ENCODE measurements around the gene BBOX1.

DNA sequence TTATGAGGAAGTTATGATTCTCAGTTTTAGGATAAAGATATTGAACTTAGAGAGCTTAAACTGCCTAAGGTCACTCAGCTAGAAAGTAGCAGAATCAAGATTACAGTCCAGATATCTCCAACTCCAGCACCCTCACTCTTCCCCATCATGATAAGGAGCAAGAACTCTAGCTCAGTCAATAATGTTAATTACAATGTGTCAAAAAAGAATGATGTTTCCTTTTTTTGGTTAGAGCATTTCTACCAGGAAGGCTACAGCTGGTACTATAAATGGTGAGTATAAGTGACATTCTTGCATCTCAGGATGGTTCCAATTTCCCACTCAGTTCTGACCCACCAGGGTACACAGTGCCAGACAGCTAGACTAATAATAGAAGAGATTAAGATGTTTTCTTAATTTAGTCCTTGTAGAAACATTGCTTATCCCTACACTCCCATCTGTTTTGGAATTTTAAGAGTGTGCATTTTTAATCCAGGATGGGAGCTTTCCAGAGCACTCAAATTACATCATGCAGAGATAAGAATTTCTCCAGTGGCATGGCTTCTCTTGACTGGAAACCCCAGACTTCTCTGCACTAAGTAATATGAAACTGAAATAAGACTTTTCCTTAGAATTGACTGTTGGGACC, 21.6 kb upstream of the BBOX1 start:
- TF ChIP-seq EGR1 (IDR thresholded peaks at IDR 0.05) (no peak), TAF1 (IDR thresholded peaks at IDR 0.05; ENCODE audit: low read depth) (no peak), YY1 (IDR thresholded peaks at IDR 0.05; ENCODE audit: low read depth) (no peak), CEBPB (IDR thresholded peaks at IDR 0.05) (no peak), RAD21 (IDR thresholded peaks at IDR 0.05; ENCODE audit: low read depth) (no peak), EP300 (IDR thresholded peaks at IDR 0.05; ENCODE audit: borderline replicate concordance) (no peak), ZBTB7A (IDR thresholded peaks at IDR 0.05; ENCODE audit: low read depth) (no peak), CREB1 (IDR thresholded peaks at IDR 0.05; ENCODE audit: low read depth) (no peak), TEAD4 (IDR thresholded peaks at IDR 0.05) (no peak)
- TF ChIP-seq, protein P1, sequence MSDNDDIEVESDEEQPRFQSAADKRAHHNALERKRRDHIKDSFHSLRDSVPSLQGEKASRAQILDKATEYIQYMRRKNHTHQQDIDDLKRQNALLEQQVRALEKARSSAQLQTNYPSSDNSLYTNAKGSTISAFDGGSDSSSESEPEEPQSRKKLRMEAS (IDR thresholded peaks at IDR 0.05), result no peak
- TF ChIP-seq, protein P2, sequence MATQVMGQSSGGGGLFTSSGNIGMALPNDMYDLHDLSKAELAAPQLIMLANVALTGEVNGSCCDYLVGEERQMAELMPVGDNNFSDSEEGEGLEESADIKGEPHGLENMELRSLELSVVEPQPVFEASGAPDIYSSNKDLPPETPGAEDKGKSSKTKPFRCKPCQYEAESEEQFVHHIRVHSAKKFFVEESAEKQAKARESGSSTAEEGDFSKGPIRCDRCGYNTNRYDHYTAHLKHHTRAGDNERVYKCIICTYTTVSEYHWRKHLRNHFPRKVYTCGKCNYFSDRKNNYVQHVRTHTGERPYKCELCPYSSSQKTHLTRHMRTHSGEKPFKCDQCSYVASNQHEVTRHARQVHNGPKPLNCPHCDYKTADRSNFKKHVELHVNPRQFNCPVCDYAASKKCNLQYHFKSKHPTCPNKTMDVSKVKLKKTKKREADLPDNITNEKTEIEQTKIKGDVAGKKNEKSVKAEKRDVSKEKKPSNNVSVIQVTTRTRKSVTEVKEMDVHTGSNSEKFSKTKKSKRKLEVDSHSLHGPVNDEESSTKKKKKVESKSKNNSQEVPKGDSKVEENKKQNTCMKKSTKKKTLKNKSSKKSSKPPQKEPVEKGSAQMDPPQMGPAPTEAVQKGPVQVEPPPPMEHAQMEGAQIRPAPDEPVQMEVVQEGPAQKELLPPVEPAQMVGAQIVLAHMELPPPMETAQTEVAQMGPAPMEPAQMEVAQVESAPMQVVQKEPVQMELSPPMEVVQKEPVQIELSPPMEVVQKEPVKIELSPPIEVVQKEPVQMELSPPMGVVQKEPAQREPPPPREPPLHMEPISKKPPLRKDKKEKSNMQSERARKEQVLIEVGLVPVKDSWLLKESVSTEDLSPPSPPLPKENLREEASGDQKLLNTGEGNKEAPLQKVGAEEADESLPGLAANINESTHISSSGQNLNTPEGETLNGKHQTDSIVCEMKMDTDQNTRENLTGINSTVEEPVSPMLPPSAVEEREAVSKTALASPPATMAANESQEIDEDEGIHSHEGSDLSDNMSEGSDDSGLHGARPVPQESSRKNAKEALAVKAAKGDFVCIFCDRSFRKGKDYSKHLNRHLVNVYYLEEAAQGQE (IDR thresholded peaks at IDR 0.05; ENCODE audit: low read depth), result no peak

Data from Ishikawa (cell line).